Endothelial cell of umbilical vein (primary cell): Measurements from ENCODE around the gene CHD9. TPM values are rescaled to one million over a fixed set of nuclear protein-coding genes. Genes with fewer than 3 reads are reported as not detected.

Source experiments
- BruUV-seq: library from RNA; stranded (reverse); fragments of 400-500 nt; replicated peaks from 2 replicates; lab custom pipeline; 2021; lab: Mats Ljungman, UMichigan
- CTCF ChIA-PET: fragments of 300-600, 350-600 bp; sonication (Branson Sonifier 250); formaldehyde crosslinking; loops from one replicate; lab custom pipeline; 2021; ENCODE audit warnings: antibody characterized with exemption, inconsistent platforms; lab: Charles Lee
- POLR2A ChIA-PET: fragments of 300-600, 350-600 bp; sonication (Branson Sonifier 250); formaldehyde crosslinking; loops from one replicate; lab custom pipeline; 2021; ENCODE audit warnings: antibody characterized with exemption, inconsistent platforms; lab: Charles Lee
- DNase-seq: peaks from one replicate; pipeline ENCODE4 v3.0.0-alpha.2; 2011; ENCODE audit warnings: low read depth, low spot score
- FAIRE-seq: peaks from 2 replicates; lab custom pipeline; 2011; peaks lifted over from hg19 to GRCh38; lab: Jason Lieb, UNC
- H2AFZ ChIP-seq: 2 replicates; pipeline ENCODE4 v1.6.0; 2012; ENCODE audit warnings: low read depth, low read length, control low read depth, inconsistent platforms
- H3K27ac ChIP-seq: 2 replicates; pipeline ENCODE4 v1.5.1; 2011; ENCODE audit warnings: low read depth, mild to moderate bottlenecking, control low read depth, low read length, moderate library complexity; ENCODE audit not compliant: insufficient read depth
- H3K27me3 ChIP-seq, 2 experiments: 2 replicates each; pipeline versions ENCODE4 v1.6.0 to v1.6.1; 2011; ENCODE audit warnings: low read length in 2 of 2, mixed read lengths in 1 of 2; ENCODE audit not compliant: control insufficient read depth in 2 of 2, insufficient read depth in 2 of 2
- H3K36me3 ChIP-seq, 2 experiments: 2 replicates in 1 of 2; 3 replicates in 1 of 2; pipeline ENCODE4 v1.5.1; 2011; ENCODE audit warnings: low read length in 2 of 2, mild to moderate bottlenecking in 1 of 2, moderate library complexity in 1 of 2; ENCODE audit not compliant: control insufficient read depth in 2 of 2, insufficient read depth in 2 of 2; ENCODE audit errors: extremely low read depth in 1 of 2
- H3K4me1 ChIP-seq: 3 replicates; pipeline ENCODE4 v1.5.1; 2011; ENCODE audit warnings: mild to moderate bottlenecking, low read length; ENCODE audit not compliant: control insufficient read depth, insufficient read depth; ENCODE audit errors: extremely low read depth
- H3K4me2 ChIP-seq: 2 replicates; pipeline ENCODE4 v1.6.1; 2011; ENCODE audit warnings: low read length, control low read depth, mixed read lengths; ENCODE audit not compliant: insufficient read depth
- H3K4me3 ChIP-seq, 3 experiments: fragments of 200-600 bp in 1 of 3; sonication (generic), shearing (Covaris generic) in 1 of 3; replicated peaks in 1 of 3; 2 replicates each; pipeline ENCODE4 v1.5.1; 2011 to 2016; ENCODE audit warnings: control low read depth in 3 of 3, low read length in 3 of 3, mild to moderate bottlenecking in 2 of 3, inconsistent platforms in 1 of 3, low read depth in 1 of 3, moderate library complexity in 1 of 3; ENCODE audit not compliant: insufficient read depth in 1 of 3
- H3K79me2 ChIP-seq: 2 replicates; pipeline ENCODE4 v1.6.0; 2012; ENCODE audit warnings: low read length, inconsistent platforms; ENCODE audit not compliant: control insufficient read depth, insufficient read depth
- H3K9ac ChIP-seq: replicated peaks from 2 replicates; pipeline ENCODE3; 2011; ENCODE audit warnings: low read length, control low read depth; ENCODE audit not compliant: insufficient read depth; ENCODE audit errors: extremely low read depth
- H3K9me1 ChIP-seq: replicated peaks from 3 replicates; pipeline ENCODE4 v1.6.0; 2011; ENCODE audit warnings: mild to moderate bottlenecking, low read length; ENCODE audit not compliant: control insufficient read depth, insufficient read depth; ENCODE audit errors: extremely low read depth
- H3K9me3 ChIP-seq: replicated peaks from 2 replicates; pipeline ENCODE4 v1.5.1; 2012; ENCODE audit warnings: low read length, inconsistent platforms; ENCODE audit not compliant: control insufficient read depth, insufficient read depth
- H4K20me1 ChIP-seq: replicated peaks from 2 replicates; pipeline ENCODE3; 2011; ENCODE audit warnings: mild to moderate bottlenecking, low read length; ENCODE audit not compliant: control insufficient read depth, insufficient read depth; ENCODE audit errors: extremely low read depth
- CTCF ChIP-seq, 2 donors: IDR thresholded peaks; 1 replicate in 1 of 2; 2 replicates in 1 of 2; pipeline ENCODE4 v1.5.1; 2011; ENCODE audit warnings: low read length in 2 of 2, mild to moderate bottlenecking in 2 of 2, moderate library complexity in 2 of 2, control low read depth in 1 of 2, inconsistent platforms in 1 of 2, low read depth in 1 of 2; ENCODE audit not compliant: insufficient read depth in 1 of 2; ENCODE audit errors: extremely low read depth in 1 of 2
- EZH2 ChIP-seq: IDR thresholded peaks from 2 replicates; pipeline ENCODE4 v1.6.1; 2012; ENCODE audit warnings: borderline replicate concordance, low read depth, mild to moderate bottlenecking, moderate library complexity, low read length, inconsistent platforms; ENCODE audit not compliant: severe bottlenecking
- FOS ChIP-seq: IDR thresholded peaks from 2 replicates; pipeline ENCODE4 v1.6.1; 2011; ENCODE audit warnings: mild to moderate bottlenecking, low read length, moderate library complexity, borderline replicate concordance; ENCODE audit not compliant: insufficient read depth
- GATA2 ChIP-seq: IDR thresholded peaks from 2 replicates; pipeline ENCODE4 v1.7.0; 2011; ENCODE audit warnings: low read depth, mild to moderate bottlenecking, moderate library complexity, mixed read lengths, low read length; ENCODE audit not compliant: insufficient read length, insufficient read depth
- JUN ChIP-seq: IDR thresholded peaks from 2 replicates; pipeline ENCODE4 v1.6.1; 2011; ENCODE audit warnings: borderline replicate concordance, low read depth; ENCODE audit not compliant: insufficient read length, insufficient read depth
- MAX ChIP-seq: IDR thresholded peaks from 2 replicates; pipeline ENCODE4 v1.6.1; 2011; ENCODE audit not compliant: insufficient read depth, insufficient read length
- MYC ChIP-seq: IDR thresholded peaks from one replicate; pipeline ENCODE4 v1.6.1; 2011; ENCODE audit warnings: mild to moderate bottlenecking, low read depth, low read length
- POLR2A ChIP-seq: IDR thresholded peaks from 2 replicates; pipeline ENCODE4 v1.6.1; 2012; ENCODE audit warnings: low read depth, mild to moderate bottlenecking, control low read depth, low read length
- POLR2AphosphoS5 ChIP-seq: IDR thresholded peaks from 2 replicates; pipeline ENCODE4 v1.6.1; 2012; ENCODE audit warnings: low read depth, mild to moderate bottlenecking, control low read depth, low read length, moderate library complexity; ENCODE audit not compliant: insufficient read depth
- dilution Hi-C: fragments of 300-500 bp; cut with MboI; formaldehyde crosslinking; loops from one replicate; pipeline ENCODE4 v1.15.0; 2019; ENCODE audit warnings: low sequenced_read_pairs; ENCODE audit not compliant: extremely low pct_ligation_motif_present
- intact Hi-C: fragments of 100-400 bp; cut with micrococcal nuclease; formaldehyde crosslinking; loops from one replicate; pipeline ENCODE4 v1.10.0; 2022
- polyA plus RNA-seq, 4 experiments: library from polyadenylated mRNA; depleted of rRNA in 3 of 4; stranded (reverse) in 3 of 4; unstranded in 1 of 4; fragments of >200 nt; gene quantifications; 2 replicates each; pipeline versions ENCODE4 v1.2.1 to v1.2.3, GENCODE V29; 2011 to 2012; ENCODE audit warnings: missing spikeins in 1 of 4
- total RNA-seq: library from RNA; stranded (reverse); gene quantifications from 2 replicates; pipeline ENCODE4 v1.2.3, GENCODE V29; 2021

Gene CHD9
- total and polyA plus RNA-seq, 2 donors (not counting 3 experiments of a cell fraction or from before 2014, with no cell fraction given) = 9.9 to 59.2 TPM

DNA sequence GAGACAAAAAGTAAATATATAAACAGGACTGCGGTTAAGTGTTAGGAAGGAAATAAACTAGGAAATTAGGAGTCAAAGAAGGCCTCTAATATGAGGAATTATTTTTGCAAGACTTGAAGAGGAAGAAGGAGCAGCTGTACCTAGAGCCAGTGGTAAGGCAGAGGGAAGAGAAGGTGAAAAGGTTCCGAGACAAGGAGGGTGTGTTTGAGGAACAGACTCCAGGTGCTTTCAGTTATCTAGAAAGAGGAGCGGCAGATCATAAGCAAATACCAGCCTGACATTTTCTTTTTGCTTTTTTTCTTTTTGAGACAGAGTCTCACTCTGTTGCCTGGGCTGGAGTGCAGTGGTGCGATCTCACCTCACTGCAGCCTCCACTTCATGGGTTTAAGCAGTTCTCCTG, 61.0 kb downstream of the CHD9 start:
- TF ChIP-seq GATA2 = no peak
- no peak for TF ChIP-seq MAX
- no peak for TF ChIP-seq EZH2
- no peak for TF ChIP-seq MYC
- no peak for TF ChIP-seq POLR2AphosphoS5
- TF ChIP-seq FOS = no peak
- TF ChIP-seq POLR2A = no peak
- no peak for TF ChIP-seq CTCF (IDR thresholded peaks at IDR 0.05; ENCODE audit: extremely low read depth in 1 of 2, insufficient read depth in 1 of 2, low read depth in 1 of 2, low read length in 2 of 2)
- TF ChIP-seq JUN = no peak
- Histone ChIP-seq H3K4me3 (no peak overlapping the region), H3K9me1 (no peaks in the 10 kb centered on the region), H2AFZ (no peak overlapping the region), H3K4me1 (no peaks in the 10 kb centered on the region), H3K4me2 (no peak overlapping the region), H3K9ac (no peak overlapping the region), H3K27me3 (no peaks in the 10 kb centered on the region), H3K79me2 (no peaks in the 10 kb centered on the region), H3K9me3 (no peaks in the 10 kb centered on the region), H3K27ac (no peak overlapping the region), H4K20me1 (no peaks in the 10 kb centered on the region), H3K36me3 (no peaks in the 10 kb centered on the region)
- ChIA-PET POLR2A (no interaction called here), CTCF (no interaction called here)
- DNase-seq (no peak), FAIRE-seq (no peak)
- intact Hi-C loops (no loop called here), dilution Hi-C loops (no loop called here)
- no TSS peak for BruUV-seq
